Kidney glomerular epithelial cell (primary cell): Measurements from ENCODE around the gene FIBCD1.

Experiments used
- DNase-seq: peaks from one replicate; lab custom pipeline; 2025; lab: John Stamatoyannopoulos, UW

The FIBCD1 gene

GRCh38 chr9:130893341-130894101 is 45.5 kb downstream of the FIBCD1 start:
- DNase-seq = no peak

- no peak for DNase-seq
Measured at GRCh38 chr9:130892477-130893304, 46.4 kb downstream of the FIBCD1 start.

DNA sequence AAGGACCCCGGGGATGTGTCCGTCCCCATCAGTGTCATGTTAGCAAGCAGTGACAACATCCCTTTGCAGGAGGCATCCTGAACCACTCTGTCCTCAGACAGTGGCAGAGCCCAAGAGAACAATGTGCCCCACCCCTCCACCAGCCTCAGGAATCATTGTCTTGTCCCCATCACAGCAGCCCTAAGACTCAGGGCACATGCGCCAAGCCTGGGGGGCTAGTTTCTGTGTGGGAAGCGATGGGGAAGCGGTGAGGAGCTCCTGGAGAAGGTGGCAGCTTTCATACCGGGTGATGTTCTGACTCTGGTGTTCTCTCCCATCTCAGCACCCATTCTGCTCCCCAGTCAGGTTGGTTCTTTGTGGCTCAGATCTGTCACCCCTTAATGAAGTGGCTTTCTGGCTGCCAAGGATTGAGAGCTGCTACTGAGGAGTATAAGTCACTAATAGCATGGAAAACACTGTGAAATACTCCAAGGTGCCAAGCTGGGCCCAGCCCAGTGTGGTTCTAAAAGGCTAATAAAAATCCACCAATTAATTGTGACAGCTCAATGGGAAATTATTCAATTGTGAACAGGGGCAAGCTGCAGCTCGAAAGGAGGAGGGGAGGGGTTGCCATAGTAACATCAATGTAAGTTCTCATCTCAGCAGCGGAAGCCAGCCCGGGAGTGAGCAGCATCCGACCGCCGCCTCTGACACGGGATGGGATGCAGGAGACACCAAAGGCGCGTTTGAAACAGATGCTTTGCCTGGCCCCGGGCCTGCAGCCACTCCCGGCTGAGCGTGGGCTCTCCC is 47.2 kb downstream of the FIBCD1 start:
- DNase-seq = no peak

GRCh38 chr9:130890870-130891687 is 48.0 kb downstream of the FIBCD1 start:
- no peak for DNase-seq

GRCh38 chr9:130890124-130890523 is 48.9 kb downstream of the FIBCD1 start:
- no peak for DNase-seq

DNA sequence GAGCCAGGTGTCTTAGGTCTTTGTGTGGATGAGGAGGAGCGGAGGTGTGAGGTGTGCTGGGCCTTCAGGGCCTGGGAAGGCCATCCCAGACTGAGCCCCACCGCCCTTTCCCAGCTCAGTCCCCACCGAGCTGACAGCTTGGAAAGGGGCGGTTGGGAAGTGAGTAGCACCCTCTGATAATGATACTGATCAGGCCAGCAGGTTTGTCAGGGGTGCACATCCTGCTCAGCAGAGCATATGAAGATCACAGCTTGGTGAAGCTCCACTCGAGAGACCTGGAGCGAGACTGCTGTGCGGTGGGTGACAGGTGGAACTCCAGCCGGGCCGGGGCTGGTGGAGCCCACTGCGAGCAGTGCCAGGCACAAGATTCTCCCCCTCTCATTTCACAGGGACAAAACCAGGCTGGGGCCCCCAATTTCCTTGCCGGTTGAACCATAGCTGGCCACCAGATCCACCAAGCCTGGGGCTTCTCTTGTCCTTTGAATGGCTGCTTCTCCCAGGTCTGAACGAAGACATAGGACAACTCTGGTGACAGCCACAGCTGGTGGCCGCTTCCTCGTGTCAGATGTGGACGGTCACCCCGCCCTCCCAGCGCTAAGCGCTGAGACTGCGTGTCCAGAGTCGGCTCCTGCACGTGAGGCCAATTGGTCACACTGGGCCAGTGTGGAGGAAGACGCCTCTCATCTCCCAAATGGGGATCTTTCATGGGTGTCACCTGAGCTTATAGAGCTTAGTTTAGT is 50.7 kb downstream of the FIBCD1 start:
- no peak for DNase-seq

DNA sequence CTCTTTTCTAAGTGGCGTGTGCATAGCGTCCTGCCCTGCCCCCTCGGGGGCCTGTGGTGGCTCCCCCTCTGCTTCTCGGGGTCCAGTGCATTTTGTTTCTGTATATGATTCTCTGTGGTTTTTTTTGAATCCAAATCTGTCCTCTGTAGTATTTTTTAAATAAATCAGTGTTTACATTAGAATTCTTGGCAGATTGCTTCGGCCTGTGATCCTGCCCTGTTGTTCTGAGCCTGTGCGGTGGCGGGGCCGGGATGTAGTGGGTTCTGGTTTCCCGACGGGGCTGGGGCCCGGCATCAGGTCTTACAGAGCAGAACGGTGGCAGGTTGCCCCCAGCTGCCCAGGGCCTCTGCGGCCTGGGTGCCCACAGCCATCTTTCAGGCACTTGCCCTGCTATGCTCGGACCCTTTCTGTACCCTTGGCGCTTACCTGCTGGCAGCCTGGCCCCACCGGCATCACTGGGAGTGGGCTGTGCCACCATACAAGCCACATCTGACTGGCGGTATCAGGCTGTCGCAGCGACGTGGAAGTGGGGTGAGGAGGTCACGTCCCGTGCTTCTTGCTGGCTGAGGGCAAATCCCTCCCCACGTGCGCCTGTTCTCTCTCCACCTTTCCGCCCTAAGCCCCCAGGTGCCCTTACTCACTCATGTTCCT is 51.4 kb downstream of the FIBCD1 start:
- no peak for DNase-seq

DNA sequence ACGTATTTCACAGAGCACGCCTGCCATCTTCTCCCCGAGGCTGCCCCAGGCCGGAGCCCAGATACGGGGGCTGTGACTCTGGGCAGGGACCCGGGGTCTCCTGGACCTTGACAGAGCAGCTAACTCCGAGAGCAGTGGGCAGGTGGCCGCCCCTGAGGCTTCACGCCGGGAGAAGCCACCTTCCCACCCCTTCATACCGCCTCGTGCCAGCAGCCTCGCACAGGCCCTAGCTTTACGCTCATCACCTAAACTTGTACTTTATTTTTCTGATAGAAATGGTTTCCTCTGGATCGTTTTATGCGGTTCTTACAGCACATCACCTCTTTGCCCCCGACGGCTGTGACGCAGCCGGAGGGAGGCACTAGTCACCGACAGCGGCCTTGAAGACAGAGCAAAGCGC is 52.1 kb downstream of the FIBCD1 start:
- no peak for DNase-seq

- DNase-seq = no peak
Measured at GRCh38 chr9:130885484-130886375, 53.3 kb downstream of the FIBCD1 start.

- DNase-seq = no peak
Measured at GRCh38 chr9:130884542-130885483, 54.2 kb downstream of the FIBCD1 start.

DNA sequence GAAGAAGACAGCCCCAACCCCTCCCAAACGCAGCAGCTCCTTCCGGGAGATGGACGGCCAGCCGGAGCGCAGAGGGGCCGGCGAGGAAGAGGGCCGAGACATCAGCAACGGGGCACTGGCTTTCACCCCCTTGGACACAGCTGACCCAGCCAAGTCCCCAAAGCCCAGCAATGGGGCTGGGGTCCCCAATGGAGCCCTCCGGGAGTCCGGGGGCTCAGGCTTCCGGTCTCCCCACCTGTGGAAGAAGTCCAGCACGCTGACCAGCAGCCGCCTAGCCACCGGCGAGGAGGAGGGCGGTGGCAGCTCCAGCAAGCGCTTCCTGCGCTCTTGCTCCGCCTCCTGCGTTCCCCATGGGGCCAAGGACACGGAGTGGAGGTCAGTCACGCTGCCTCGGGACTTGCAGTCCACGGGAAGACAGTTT is 54.9 kb downstream of the FIBCD1 start:
- no peak for DNase-seq

GRCh38 chr9:130883479-130883878 is 55.6 kb downstream of the FIBCD1 start:
- DNase-seq = no peak

GRCh38 chr9:130882696-130883225 is 56.3 kb downstream of the FIBCD1 start:
- DNase-seq = no peak

- no peak for DNase-seq
Measured at GRCh38 chr9:130881516-130881915, 57.5 kb downstream of the FIBCD1 start.

DNA sequence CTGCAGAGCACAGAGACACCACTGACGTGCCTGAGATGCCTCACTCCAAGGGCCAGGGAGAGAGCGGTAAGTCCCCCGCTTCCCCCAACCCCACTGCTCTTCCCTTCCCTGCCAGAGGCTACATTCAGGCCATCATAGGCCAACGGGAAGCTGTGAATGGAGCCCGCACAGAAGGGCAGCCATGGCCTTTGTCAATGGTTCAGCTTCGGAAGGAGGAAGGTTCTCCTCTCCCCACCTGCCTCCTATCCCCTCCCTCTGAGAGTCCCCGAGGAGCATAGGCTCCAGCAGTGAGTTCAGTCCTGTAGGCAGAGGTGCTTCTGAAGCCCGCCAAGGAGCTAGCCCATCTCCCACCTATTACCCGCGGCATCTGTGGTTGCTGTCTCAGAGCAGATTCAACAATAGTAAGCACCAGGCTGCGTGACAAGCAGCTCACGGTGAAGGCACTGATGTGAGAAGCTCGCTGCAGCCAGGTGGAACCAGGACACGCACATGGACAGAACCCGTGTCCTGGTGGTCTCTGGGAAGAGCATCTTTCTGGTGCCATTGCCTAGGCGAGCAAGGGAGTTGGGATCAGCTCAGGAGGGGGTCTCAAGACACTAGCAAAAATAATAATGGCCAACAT is 58.3 kb downstream of the FIBCD1 start:
- DNase-seq = no peak

DNA sequence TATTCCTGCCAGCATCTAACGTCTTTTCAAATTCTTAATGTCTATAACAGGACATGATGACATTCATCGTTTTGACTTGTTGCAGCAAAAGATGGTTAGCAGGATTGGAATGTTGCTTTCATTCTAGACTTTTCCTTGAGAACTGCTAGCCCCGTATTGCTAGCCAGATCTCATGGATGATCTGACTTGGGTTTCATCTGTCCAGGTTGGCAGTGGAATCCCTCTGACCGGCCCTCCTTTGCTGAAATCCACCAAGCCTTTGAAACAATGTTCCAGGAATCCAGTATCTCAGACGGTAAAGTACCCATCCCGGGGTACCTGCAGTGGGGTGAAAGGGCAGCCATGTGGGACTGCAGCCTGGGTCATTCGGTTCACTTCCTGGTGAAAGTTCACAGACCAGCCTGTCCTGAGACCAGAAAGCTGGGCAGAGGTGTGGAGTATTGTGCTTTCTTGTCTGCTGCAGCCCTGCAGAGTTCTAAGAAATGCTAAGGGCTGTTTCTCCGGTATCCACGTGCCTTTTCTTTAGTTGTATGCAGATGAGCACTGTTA is 59.1 kb downstream of the FIBCD1 start:
- DNase-seq = no peak

GRCh38 chr9:130878295-130878694 is 60.8 kb downstream of the FIBCD1 start:
- DNase-seq = no peak
